MM.1S (cell line): ENCODE results near the gene ZFAND4.

Experiments
- DNase-seq: peaks from one replicate; pipeline ENCODE4 v3.0.0-alpha.2; 2015
- H2AFZ ChIP-seq: fragments of 300-600 bp; sonication (generic); 2 replicates; pipeline ENCODE4 v1.6.0; 2016; ENCODE audit warnings: antibody characterized with exemption, low read length
- H3F3A ChIP-seq: fragments of 300-600 bp; sonication (generic); 2 replicates; pipeline ENCODE4 v1.6.1; 2016; ENCODE audit warnings: mild to moderate bottlenecking, antibody characterized with exemption, low read length, moderate library complexity, mixed read lengths; ENCODE audit not compliant: insufficient read depth
- H3K27ac ChIP-seq: fragments of 300-600 bp; sonication (generic); 2 replicates; pipeline ENCODE4 v1.5.1; 2016; ENCODE audit warnings: mild to moderate bottlenecking, low read length
- H3K27me3 ChIP-seq: fragments of 300-600 bp; sonication (generic); replicated peaks from 2 replicates; pipeline ENCODE4 v1.6.0; 2016; ENCODE audit warnings: low read length; ENCODE audit not compliant: insufficient read depth
- H3K36me3 ChIP-seq: fragments of 300-600 bp; sonication (generic); replicated peaks from 2 replicates; pipeline ENCODE4 v1.6.1; 2016; ENCODE audit warnings: mild to moderate bottlenecking, low read length, mixed read lengths; ENCODE audit not compliant: insufficient read depth
- H3K4me1 ChIP-seq: fragments of 300-600 bp; sonication (generic); 2 replicates; pipeline ENCODE4 v1.6.1; 2016; ENCODE audit warnings: low read length, mixed read lengths
- H3K4me2 ChIP-seq: fragments of 300-600 bp; sonication (generic); 2 replicates; pipeline ENCODE4 v1.6.0; 2016; ENCODE audit warnings: low read depth, low read length
- H3K4me3 ChIP-seq: fragments of 300-600 bp; sonication (generic); 2 replicates; pipeline ENCODE4 v1.5.1; 2016; ENCODE audit warnings: low read length, mixed read lengths
- H3K79me2 ChIP-seq: fragments of 300-600 bp; sonication (generic); 2 replicates; pipeline ENCODE4 v1.6.1; 2016; ENCODE audit warnings: mixed run types, low read length, mixed read lengths
- H3K9ac ChIP-seq: fragments of 300-600 bp; sonication (generic); 2 replicates; pipeline ENCODE4 v1.6.1; 2016; ENCODE audit warnings: low read length, mixed read lengths
- H3K9me2 ChIP-seq: fragments of 300-600 bp; sonication (generic); replicated peaks from 2 replicates; pipeline ENCODE4 v1.6.1; 2016; ENCODE audit warnings: mild to moderate bottlenecking, low read length, mixed read lengths; ENCODE audit not compliant: insufficient read depth
- H3K9me3 ChIP-seq: fragments of 300-600 bp; sonication (generic); replicated peaks from 2 replicates; pipeline ENCODE4 v1.6.1; 2016; ENCODE audit warnings: mild to moderate bottlenecking, low read length, mixed read lengths; ENCODE audit not compliant: insufficient read depth
- H4K20me1 ChIP-seq: fragments of 300-600 bp; sonication (generic); 2 replicates; pipeline ENCODE4 v1.6.1; 2016; ENCODE audit warnings: mild to moderate bottlenecking, low read length, moderate library complexity, mixed read lengths; ENCODE audit not compliant: insufficient read depth
- CTCF ChIP-seq: fragments of 300-600 bp; sonication (generic); IDR thresholded peaks from 2 replicates; pipeline ENCODE4 v1.5.1; 2016; ENCODE audit warnings: antibody characterized with exemption, low read length, mixed read lengths
- EZH2 ChIP-seq: fragments of 300-600 bp; sonication (generic); optimal IDR thresholded peaks from 2 replicates; pipeline ENCODE3; 2017; ENCODE audit warnings: low read depth, mild to moderate bottlenecking, antibody characterized with exemption, low read length, mixed read lengths
- EZH2phosphoT487 ChIP-seq: fragments of 300-600 bp; sonication (generic); IDR thresholded peaks from 2 replicates; pipeline ENCODE4 v1.6.1; 2018; ENCODE audit warnings: antibody characterized with exemption, low read length

The ZFAND4 gene

GRCh38 chr10:45625879-45626278 lies 46.7 kb downstream of the ZFAND4 start:
- Histone ChIP-seq H3K4me3 (no peak overlapping the region), H4K20me1 (no peaks in the 10 kb centered on the region), H2AFZ (no peak overlapping the region), H3F3A (no peaks in the 10 kb centered on the region), H3K9me2 (no peaks in the 10 kb centered on the region), H3K27ac (no peak overlapping the region), H3K27me3 (no peaks in the 10 kb centered on the region), H3K9me3 (no peaks in the 10 kb centered on the region), H3K4me1 (no peaks in the 10 kb centered on the region), H3K4me2 (no peak overlapping the region), H3K36me3 (no peaks in the 10 kb centered on the region), H3K79me2 (no peaks in the 10 kb centered on the region), H3K9ac (no peak overlapping the region)
- TF ChIP-seq CTCF = no peak
- no peak for TF ChIP-seq EZH2
- no peak for TF ChIP-seq EZH2phosphoT487
- no peak for DNase-seq

GRCh38 chr10:45624724-45625123 lies 47.8 kb downstream of the ZFAND4 start:
- H3K79me2 ChIP-seq = no peaks in the 10 kb centered on the region
- H3K9ac ChIP-seq = no peak overlapping the region
- H4K20me1 ChIP-seq = no peaks in the 10 kb centered on the region
- no peaks in the 10 kb centered on the region for H3K27me3 ChIP-seq
- no peak overlapping the region for H3K4me3 ChIP-seq
- TF ChIP-seq EZH2phosphoT487 = no peak
- no peaks in the 10 kb centered on the region for H3F3A ChIP-seq
- H3K36me3 ChIP-seq = no peaks in the 10 kb centered on the region
- no peaks in the 10 kb centered on the region for H3K9me3 ChIP-seq
- no peaks in the 10 kb centered on the region for H3K9me2 ChIP-seq
- DNase-seq = no peak
- H3K27ac ChIP-seq = no peak overlapping the region
- no peak overlapping the region for H2AFZ ChIP-seq
- no peaks in the 10 kb centered on the region for H3K4me1 ChIP-seq
- H3K4me2 ChIP-seq = no peak overlapping the region

GRCh38 chr10:45614869-45615268 lies 57.7 kb downstream of the ZFAND4 start:
- Histone ChIP-seq H3K9ac (no peak overlapping the region), H3K4me3 (no peak overlapping the region), H2AFZ (no peak overlapping the region), H3K4me1 (no peaks in the 10 kb centered on the region), H3K9me2 (no peaks in the 10 kb centered on the region), H3K36me3 (no peaks in the 10 kb centered on the region), H3K27me3 (no peaks in the 10 kb centered on the region), H3F3A (no peaks in the 10 kb centered on the region), H3K79me2 (no peaks in the 10 kb centered on the region), H3K9me3 (no peaks in the 10 kb centered on the region), H4K20me1 (no peaks in the 10 kb centered on the region), H3K27ac (no peak overlapping the region), H3K4me2 (no peak overlapping the region)
- no peak for TF ChIP-seq CTCF
- no peak for TF ChIP-seq EZH2phosphoT487
- TF ChIP-seq EZH2 = no peak
- no peak for DNase-seq

- Histone ChIP-seq H3K79me2 (no peaks in the 10 kb centered on the region), H3K4me1 (no peaks in the 10 kb centered on the region), H3K4me2 (no peak overlapping the region), H4K20me1 (no peaks in the 10 kb centered on the region), H3K27ac (no peak overlapping the region), H3K9me3 (no peaks in the 10 kb centered on the region), H3K36me3 (no peaks in the 10 kb centered on the region), H3F3A (no peaks in the 10 kb centered on the region), H3K4me3 (no peak overlapping the region), H2AFZ (no peak overlapping the region), H3K27me3 (no peaks in the 10 kb centered on the region), H3K9me2 (no peaks in the 10 kb centered on the region), H3K9ac (no peak overlapping the region)
- TF ChIP-seq EZH2phosphoT487 (no peak), CTCF (no peak)
- no peak for DNase-seq
Measured at GRCh38 chr10:45612741-45613140, 59.8 kb downstream of the ZFAND4 start.
